ENCODE results near the gene MBTD1. TPM values are rescaled to one million over a fixed set of nuclear protein-coding genes. Genes with fewer than 3 reads are reported as not detected.

MBTD1 gene
- total RNA-seq, 1 donor from 2014 or later, result 20.1 TPM

DNA sequence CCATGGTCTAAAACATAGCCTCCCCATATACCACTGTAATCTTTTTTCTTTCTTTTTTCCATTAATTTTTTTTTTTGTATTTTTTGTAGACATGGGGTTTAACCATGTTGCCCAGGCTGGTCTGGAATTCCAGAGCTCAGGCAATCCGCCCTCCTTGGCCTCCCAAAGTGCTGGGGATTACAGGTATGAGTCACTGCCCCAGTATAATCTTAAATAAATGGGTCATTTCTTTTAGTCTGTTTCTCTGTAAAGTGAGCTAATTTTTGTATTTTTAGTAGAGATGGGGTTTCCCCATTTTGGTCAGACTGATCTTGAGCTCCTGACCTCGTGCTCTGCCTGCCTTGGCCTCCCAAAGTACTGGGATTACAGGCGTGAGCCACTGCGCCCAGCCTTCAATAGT is 112.2 kb downstream of the MBTD1 start:
- no peak overlapping the region for H3K4me3 ChIP-seq
- H3K9me3 ChIP-seq, result no peaks in the 10 kb centered on the region
- H3K4me1 ChIP-seq, result peaks cover 2% of the 10 kb centered on the region
- TF ChIP-seq POLR2AphosphoS5 (IDR thresholded peaks at IDR 0.05; ENCODE audit: insufficient read depth in 1 of 2, low read depth in 1 of 2) (no peak), CTCF (IDR thresholded peaks at IDR 0.05) (no peak), POLR2A (IDR thresholded peaks at IDR 0.05) (no peak)
- intact Hi-C loops (cut with DNase I), result no loop called here
- DNase-seq (ENCODE audit: extremely low spot score in 2 of 2), result no peak
- no peaks in the 10 kb centered on the region for H3K36me3 ChIP-seq
- H3K27ac ChIP-seq, result no peak overlapping the region
- no peaks in the 10 kb centered on the region for H3K27me3 ChIP-seq

- TF ChIP-seq CTCF (IDR thresholded peaks at IDR 0.05) (no peak), POLR2AphosphoS5 (IDR thresholded peaks at IDR 0.05; ENCODE audit: insufficient read depth in 1 of 2, low read depth in 1 of 2) (no peak), POLR2A (IDR thresholded peaks at IDR 0.05) (no peak)
- H3K27ac ChIP-seq, result no peak overlapping the region
- intact Hi-C loops (cut with DNase I), result no loop called here
- H3K9me3 ChIP-seq, result no peaks in the 10 kb centered on the region
- no peaks in the 10 kb centered on the region for H3K4me1 ChIP-seq
- no peak overlapping the region for H3K4me3 ChIP-seq
- DNase-seq (ENCODE audit: extremely low spot score in 2 of 2), result no peak
- H3K36me3 ChIP-seq, result no peaks in the 10 kb centered on the region
- H3K27me3 ChIP-seq, result no peaks in the 10 kb centered on the region
Measured at GRCh38 chr17:51144266-51145022, 115.4 kb downstream of the MBTD1 start.

- intact Hi-C loops (cut with DNase I), result no loop called here
- Histone ChIP-seq H3K27me3 (no peaks in the 10 kb centered on the region), H3K4me1 (no peaks in the 10 kb centered on the region), H3K9me3 (no peaks in the 10 kb centered on the region), H3K36me3 (no peaks in the 10 kb centered on the region), H3K4me3 (no peak overlapping the region), H3K27ac (no peak overlapping the region)
- no peak for DNase-seq (ENCODE audit: extremely low spot score in 2 of 2)
- TF ChIP-seq POLR2AphosphoS5 (IDR thresholded peaks at IDR 0.05; ENCODE audit: insufficient read depth in 1 of 2, low read depth in 1 of 2) (no peak), POLR2A (IDR thresholded peaks at IDR 0.05) (no peak), CTCF (IDR thresholded peaks at IDR 0.05) (no peak)
Measured at GRCh38 chr17:51142597-51142996, 117.3 kb downstream of the MBTD1 start.

- DNase-seq (ENCODE audit: extremely low spot score in 2 of 2), result no peak
- H3K27ac ChIP-seq, result no peak overlapping the region
- H3K9me3 ChIP-seq, result no peaks in the 10 kb centered on the region
- H3K27me3 ChIP-seq, result no peaks in the 10 kb centered on the region
- TF ChIP-seq CTCF (IDR thresholded peaks at IDR 0.05), result no peak
- no peak for TF ChIP-seq POLR2A (IDR thresholded peaks at IDR 0.05)
- no peak for TF ChIP-seq POLR2AphosphoS5 (IDR thresholded peaks at IDR 0.05; ENCODE audit: insufficient read depth in 1 of 2, low read depth in 1 of 2)
- H3K36me3 ChIP-seq, result no peaks in the 10 kb centered on the region
- intact Hi-C loops (cut with DNase I), result no loop called here
- H3K4me1 ChIP-seq, result no peaks in the 10 kb centered on the region
- H3K4me3 ChIP-seq, result no peak overlapping the region
Measured at GRCh38 chr17:51135956-51136355, 123.9 kb downstream of the MBTD1 start.

DNA sequence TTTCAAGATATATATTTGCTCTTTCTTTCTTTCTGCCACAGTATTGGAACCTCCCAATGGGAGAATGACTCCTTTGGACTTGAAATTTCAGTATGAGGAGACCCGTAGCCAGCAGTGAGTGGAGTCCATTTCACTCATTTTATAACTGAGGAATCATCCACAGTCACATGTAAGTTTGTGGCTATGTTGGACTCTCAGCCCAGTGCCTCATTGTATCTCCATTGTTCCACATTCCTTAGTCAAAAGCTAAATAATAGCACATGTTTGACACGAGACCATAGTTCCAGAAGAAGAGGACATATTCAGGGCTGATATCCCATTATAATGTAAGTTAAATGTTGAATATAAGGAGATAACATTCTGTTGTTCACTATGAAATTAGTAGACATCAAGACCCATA is 126.5 kb downstream of the MBTD1 start:
- TF ChIP-seq CTCF (IDR thresholded peaks at IDR 0.05), result no peak
- TF ChIP-seq POLR2AphosphoS5 (IDR thresholded peaks at IDR 0.05; ENCODE audit: insufficient read depth in 1 of 2, low read depth in 1 of 2), result no peak
- TF ChIP-seq POLR2A (IDR thresholded peaks at IDR 0.05), result no peak
- no peak for DNase-seq (ENCODE audit: extremely low spot score in 2 of 2)
- no peaks in the 10 kb centered on the region for H3K36me3 ChIP-seq
- intact Hi-C loops (cut with DNase I), result no loop called here
- H3K27ac ChIP-seq, result no peak overlapping the region
- H3K27me3 ChIP-seq, result no peaks in the 10 kb centered on the region
- H3K4me1 ChIP-seq, result no peaks in the 10 kb centered on the region
- no peaks in the 10 kb centered on the region for H3K9me3 ChIP-seq
- no peak overlapping the region for H3K4me3 ChIP-seq
